ENCODE measurements around the gene SAMD14. TPM values are rescaled to one million over a fixed set of nuclear protein-coding genes. Genes with fewer than 3 reads are reported as not detected.
A peak's percentile ranks its signal among the peaks of the same experiment; 100 is the strongest.

Gene SAMD14
- total RNA-seq, 1 donor, result 4.7 TPM

DNA sequence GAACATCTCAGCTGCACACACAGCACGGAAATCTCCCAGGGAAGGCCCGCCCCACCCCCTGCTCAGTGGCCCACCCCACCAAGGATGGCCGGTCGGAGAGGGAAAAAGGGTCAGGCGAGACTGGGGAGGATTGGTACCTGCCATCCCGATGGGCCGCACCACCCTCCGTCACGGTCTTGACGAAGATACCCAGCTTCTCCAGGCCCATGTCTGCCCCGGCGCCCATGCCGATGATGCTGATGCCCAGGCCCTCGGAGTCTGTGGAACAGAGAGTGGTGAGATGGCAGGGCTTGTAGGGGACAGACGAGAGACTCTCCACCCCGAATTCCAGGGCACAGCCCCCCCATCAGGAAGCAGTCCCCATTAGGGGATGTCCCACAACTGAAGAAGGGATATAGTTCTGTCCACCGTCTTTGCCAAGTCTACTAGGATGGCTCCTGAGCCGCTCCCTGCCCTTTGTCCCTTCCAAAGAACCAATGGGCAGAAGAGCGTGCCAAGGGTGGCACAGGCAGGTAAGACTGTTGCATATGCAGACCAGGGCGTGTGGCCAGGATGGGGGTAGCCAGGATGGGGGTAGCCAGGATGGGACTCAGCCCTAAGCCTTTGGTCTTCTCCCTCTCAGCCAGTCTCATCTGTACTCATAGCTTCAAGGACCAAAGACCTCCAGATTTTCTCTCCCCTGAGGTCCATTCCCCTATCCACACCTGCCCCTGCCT lies 13.7 kb upstream of the SAMD14 start:
- no peak for TF ChIP-seq CTCF (IDR thresholded peaks at IDR 0.05; ENCODE audit: insufficient read depth, low read depth, low read length)
- DNase-seq (ENCODE audit: low read depth), result no peak
- H3K4me3 ChIP-seq (ENCODE audit: low read depth, low read length), result no peak overlapping the region

DNA sequence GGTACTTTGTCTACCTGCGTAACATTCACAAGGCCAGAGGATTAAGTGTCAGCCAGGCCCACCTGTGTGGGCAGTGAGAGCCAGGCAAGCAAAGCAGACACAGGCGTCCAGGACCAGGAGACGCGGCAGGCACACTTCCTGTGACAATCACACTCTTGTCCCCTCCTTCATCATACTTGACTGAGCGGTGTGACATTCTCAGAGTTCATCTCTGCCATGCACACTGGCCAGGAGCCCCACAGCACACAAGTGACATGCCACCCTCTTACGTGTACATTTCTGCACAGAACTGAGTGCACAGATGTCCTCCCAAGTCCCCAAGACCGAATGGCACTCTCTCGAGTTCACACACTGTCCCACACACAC lies 11.8 kb upstream of the SAMD14 start:
- H3K4me3 ChIP-seq (ENCODE audit: low read depth, low read length), result no peak overlapping the region
- DNase-seq (ENCODE audit: low read depth), result no peak
- no peak for TF ChIP-seq CTCF (IDR thresholded peaks at IDR 0.05; ENCODE audit: insufficient read depth, low read depth, low read length)

GRCh38 chr17:50141026-50141744 lies 11.2 kb upstream of the SAMD14 start:
- no peak for TF ChIP-seq CTCF (IDR thresholded peaks at IDR 0.05; ENCODE audit: insufficient read depth, low read depth, low read length)
- H3K4me3 ChIP-seq (ENCODE audit: low read depth, low read length), result no peak overlapping the region
- no peak for DNase-seq (ENCODE audit: low read depth)

GRCh38 chr17:50139950-50140885 lies 10.3 kb upstream of the SAMD14 start:
- peak; percentile 55 for TF ChIP-seq CTCF (IDR thresholded peaks at IDR 0.05; ENCODE audit: insufficient read depth, low read depth, low read length)
- no peak overlapping the region for H3K4me3 ChIP-seq (ENCODE audit: low read depth, low read length)
- DNase-seq (ENCODE audit: low read depth), result peak; percentile 77

DNA sequence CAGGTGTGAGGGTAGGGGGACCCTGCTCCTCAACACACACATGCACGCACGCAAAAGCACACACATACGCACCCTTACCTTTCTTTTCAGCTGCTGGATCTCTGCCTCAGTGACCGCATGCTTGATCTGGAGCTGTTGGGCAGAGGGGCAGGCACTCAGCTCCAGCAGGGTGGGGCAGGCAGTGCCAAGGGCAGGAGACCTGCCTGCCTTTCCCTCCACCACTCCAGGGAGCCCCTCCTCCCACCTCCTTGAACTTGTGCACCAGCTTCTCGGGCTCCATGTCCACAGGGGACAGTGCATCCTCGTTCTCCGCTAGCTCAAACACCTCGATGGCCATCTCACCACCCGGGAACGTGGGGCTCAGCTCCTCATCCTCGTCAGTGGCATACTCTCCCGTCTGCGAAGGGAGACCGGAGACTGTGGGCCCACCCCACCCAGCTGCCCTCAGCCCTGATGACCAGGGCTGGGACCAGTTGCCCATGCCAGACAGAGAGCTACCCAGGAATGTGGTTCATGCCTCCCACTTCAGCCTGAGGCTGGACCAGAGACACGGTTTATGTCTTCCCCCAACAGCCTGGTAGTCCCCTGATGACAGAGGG lies 9.3 kb upstream of the SAMD14 start:
- H3K4me3 ChIP-seq (ENCODE audit: low read depth, low read length), result no peak overlapping the region
- TF ChIP-seq CTCF (IDR thresholded peaks at IDR 0.05; ENCODE audit: insufficient read depth, low read depth, low read length), result no peak
- no peak for DNase-seq (ENCODE audit: low read depth)

GRCh38 chr17:50137042-50137441 lies 7.1 kb upstream of the SAMD14 start:
- DNase-seq (ENCODE audit: low read depth), result no peak
- no peak overlapping the region for H3K4me3 ChIP-seq (ENCODE audit: low read depth, low read length)
- no peak for TF ChIP-seq CTCF (IDR thresholded peaks at IDR 0.05; ENCODE audit: insufficient read depth, low read depth, low read length)
